HFF-Myc (cell line): ENCODE results near the gene KL.

ENCODE experiments used
- DNase-seq: peaks from one replicate; pipeline ENCODE4 v3.0.0-alpha.2; 2011; ENCODE audit warnings: low read depth; ENCODE audit errors: extremely low read depth
- H3K4me3 ChIP-seq: replicated peaks from 2 replicates; pipeline ENCODE4 v1.5.1; 2011; ENCODE audit warnings: low read depth, mild to moderate bottlenecking, control low read depth, low read length
- CTCF ChIP-seq: IDR thresholded peaks from 2 replicates; pipeline ENCODE4 v1.5.1; 2012; ENCODE audit warnings: mild to moderate bottlenecking, low read depth, low read length, control low read depth; ENCODE audit errors: missing control alignments

Gene KL

GRCh38 chr13:33016414-33017322 lies at the start of gene KL:
Gene KL, plus strand, starts transcription at chr13:33016423. Its CDS starts 18 bp downstream, at chr13:33016441.
- DNase-seq, result no peak
- H3K4me3 ChIP-seq, result peak within 1 kb of the TSS; percentile 19; the same call in 1 of the 2 replicates
- no peak for TF ChIP-seq CTCF

- no peak for TF ChIP-seq CTCF
- DNase-seq, result no peak
- H3K4me3 ChIP-seq, result no peak overlapping the region
Measured at GRCh38 chr13:32967584-32968182, 48.5 kb upstream of the KL start.

- no peak for TF ChIP-seq CTCF
- no peak overlapping the region for H3K4me3 ChIP-seq
- DNase-seq, result no peak
Measured at GRCh38 chr13:32968316-32968715, 47.9 kb upstream of the KL start.

- no peak for TF ChIP-seq CTCF
- H3K4me3 ChIP-seq, result no peak overlapping the region
- no peak for DNase-seq
Measured at GRCh38 chr13:32968793-32969192, 47.4 kb upstream of the KL start.

- DNase-seq, result no peak
- TF ChIP-seq CTCF, result no peak
- H3K4me3 ChIP-seq, result peak overlapping the region; percentile 6; the same call in 1 of the 2 replicates
Measured at GRCh38 chr13:32969516-32969941, 46.7 kb upstream of the KL start.

- no peak overlapping the region for H3K4me3 ChIP-seq
- DNase-seq, result no peak
- TF ChIP-seq CTCF, result no peak
Measured at GRCh38 chr13:32976056-32976805, 40.0 kb upstream of the KL start.
